Body of pancreas (tissue), 4 donors: ENCODE measurements around the gene GAMT.

Source experiments
- CTCF ChIP-seq, 7 experiments: fragments of 450-650 bp in 4 of 7; fragments of 200-600 bp in 3 of 7; sonication (generic) in 3 of 7; IDR thresholded peaks; one replicate each; pipeline ENCODE4 v1.5.1; 2016 to 2019; ENCODE audit warnings: antibody characterized with exemption in 7 of 7
- POLR2A ChIP-seq, 3 donors: fragments of 450-650 bp; IDR thresholded peaks; one replicate each; pipeline ENCODE4 v1.6.1; 2016; ENCODE audit warnings: antibody characterized with exemption in 3 of 3, mild to moderate bottlenecking in 2 of 3

GRCh38 chr19:1428738-1429391 lies 27.5 kb upstream of the GAMT start:
- TF ChIP-seq CTCF (IDR thresholded peaks at IDR 0.05) (no peak), POLR2A (IDR thresholded peaks at IDR 0.05) (no peak)
